Inferior parietal cortex (tissue), 1 donor: Measurements from ENCODE around the gene KIFAP3.
"Not testable (repeated sequence)": the region's sequence is repeated elsewhere in the genome, so short reads cannot be mapped to it uniquely, and the experiment has no call there.

Experiments used
- DNase-seq: peaks from one replicate; pipeline ENCODE4 v3.0.0-alpha.2; 2016; ENCODE audit errors: extremely low spot score

Gene KIFAP3

GRCh38 chr1:169886931-169887330 lies 187.6 kb downstream of the KIFAP3 start:
- no peak for DNase-seq

GRCh38 chr1:169886422-169886821 lies 188.1 kb downstream of the KIFAP3 start:
- DNase-seq = no peak

GRCh38 chr1:169885207-169885606 lies 189.3 kb downstream of the KIFAP3 start:
- no peak for DNase-seq

- DNase-seq = no peak
Measured at GRCh38 chr1:169884634-169885033, 189.9 kb downstream of the KIFAP3 start.

GRCh38 chr1:169882039-169882511 lies 192.4 kb downstream of the KIFAP3 start:
- DNase-seq = no peak

- DNase-seq = no peak
Measured at GRCh38 chr1:169879034-169879840, 195.3 kb downstream of the KIFAP3 start.

GRCh38 chr1:169878498-169878897 lies 196.0 kb downstream of the KIFAP3 start:
- no peak for DNase-seq

- no peak for DNase-seq
Measured at GRCh38 chr1:169877800-169878491, 196.5 kb downstream of the KIFAP3 start.

- no peak for DNase-seq
Measured at GRCh38 chr1:169874229-169874628, 200.3 kb downstream of the KIFAP3 start.

GRCh38 chr1:169873582-169874199 lies 200.8 kb downstream of the KIFAP3 start:
- DNase-seq = no peak

GRCh38 chr1:169872906-169873305 lies 201.6 kb downstream of the KIFAP3 start:
- DNase-seq = no peak

GRCh38 chr1:169871988-169872387 lies 202.5 kb downstream of the KIFAP3 start:
- DNase-seq = not testable (repeated sequence)
